GM23338 (cell line): ENCODE results near the gene ADRA1B. TPM values are rescaled to one million over a fixed set of nuclear protein-coding genes. Genes with fewer than 3 reads are reported as not detected.

Experiments
- ATAC-seq: fragments of 200-7000 bp; cut with Tn5 transposase; 3 replicates; pipeline ENCODE4 v1.9.1; 2020
- DNase-seq: peaks from one replicate; pipeline ENCODE4 v3.0.0-alpha.2; 2015; ENCODE audit warnings: low spot score
- H2AFZ ChIP-seq: fragments of 200-600 bp; sonication (generic); 2 replicates; pipeline ENCODE4 v1.8.0; 2016; ENCODE audit warnings: antibody characterized with exemption, mild to moderate bottlenecking, moderate library complexity
- H3F3A ChIP-seq: fragments of 200-600 bp; sonication (generic); replicated peaks from 2 replicates; pipeline ENCODE4 v1.8.0; 2017; ENCODE audit warnings: antibody characterized with exemption, mixed run types, low read depth
- H3K27ac ChIP-seq: fragments of 200-600 bp; sonication (generic); 2 replicates; pipeline ENCODE4 v1.6.1; 2016; ENCODE audit warnings: low read depth
- H3K27me3 ChIP-seq: fragments of 200-600 bp; sonication (generic); 2 replicates; pipeline ENCODE4 v1.8.0; 2016; ENCODE audit warnings: mild to moderate bottlenecking, mixed run types, moderate library complexity; ENCODE audit not compliant: insufficient read depth
- H3K36me3 ChIP-seq: fragments of 200-600 bp; sonication (generic); 2 replicates; pipeline ENCODE4 v1.8.0; 2016; ENCODE audit warnings: mild to moderate bottlenecking; ENCODE audit not compliant: insufficient read depth
- H3K4me1 ChIP-seq: fragments of 200-600 bp; sonication (generic); 2 replicates; pipeline ENCODE4 v1.8.0; 2016; ENCODE audit warnings: mild to moderate bottlenecking, moderate library complexity; ENCODE audit not compliant: insufficient read depth
- H3K4me2 ChIP-seq: fragments of 200-600 bp; sonication (generic); 2 replicates; pipeline ENCODE4 v1.7.1; 2017; ENCODE audit warnings: mixed run types
- H3K4me3 ChIP-seq: fragments of 200-600 bp; sonication (generic); 2 replicates; pipeline ENCODE4 v1.6.1; 2016; ENCODE audit warnings: mixed run types
- H3K79me2 ChIP-seq: fragments of 200-600 bp; sonication (generic); replicated peaks from 2 replicates; pipeline ENCODE4 v1.8.0; 2017; ENCODE audit warnings: mild to moderate bottlenecking; ENCODE audit not compliant: insufficient read depth
- H3K9me2 ChIP-seq: fragments of 200-600 bp; sonication (generic); 2 replicates; pipeline ENCODE4 v1.8.0; 2017; ENCODE audit not compliant: insufficient read depth
- H4K20me1 ChIP-seq: fragments of 200-600 bp; sonication (generic); replicated peaks from 2 replicates; pipeline ENCODE4 v1.8.0; 2017; ENCODE audit warnings: mild to moderate bottlenecking; ENCODE audit not compliant: insufficient read depth
- H3K27ac Mint-ChIP-seq: 2 replicates; pipeline ENCODE4 v1.8.0; 2020; ENCODE audit warnings: inconsistent platforms, mild to moderate bottlenecking, moderate library complexity, mixed read lengths
- H3K27me3 Mint-ChIP-seq: 3 replicates; pipeline ENCODE4 v1.8.0; 2022; ENCODE audit warnings: low read depth, mild to moderate bottlenecking, moderate library complexity, mixed read lengths, inconsistent platforms; ENCODE audit not compliant: insufficient read depth, poor library complexity
- H3K36me3 Mint-ChIP-seq: 3 replicates; pipeline ENCODE4 v1.8.0; 2021; ENCODE audit warnings: low read depth, mild to moderate bottlenecking, inconsistent platforms, moderate library complexity, mixed read lengths
- H3K4me1 Mint-ChIP-seq: 3 replicates; pipeline ENCODE4 v1.8.0; 2020; ENCODE audit warnings: mild to moderate bottlenecking, inconsistent platforms, mixed read lengths
- H3K4me3 Mint-ChIP-seq: 3 replicates; pipeline ENCODE4 v1.8.0; 2021; ENCODE audit warnings: moderate library complexity, mild to moderate bottlenecking, inconsistent platforms, mixed read lengths
- H3K9me3 Mint-ChIP-seq: 3 replicates; pipeline ENCODE4 v1.8.0; 2020; ENCODE audit warnings: moderate library complexity, mild to moderate bottlenecking, inconsistent platforms, mixed read lengths
- CREB1 ChIP-seq: fragments of 250-450 bp; sonication (Bioruptor Pico); IDR thresholded peaks from 2 replicates; pipeline ENCODE4 v1.5.0; 2020; ENCODE audit warnings: low read depth, mild to moderate bottlenecking, moderate library complexity
- EZH2 ChIP-seq: fragments of 200-600 bp; sonication (generic); IDR thresholded peaks from one replicate; pipeline ENCODE4 v1.8.0; 2017; ENCODE audit warnings: antibody characterized with exemption, mild to moderate bottlenecking, low read depth; ENCODE audit not compliant: unreplicated experiment
- EZH2phosphoT487 ChIP-seq: fragments of 200-600 bp; sonication (generic); IDR thresholded peaks from one replicate; pipeline ENCODE4 v1.8.1; 2018; ENCODE audit warnings: antibody characterized with exemption; ENCODE audit not compliant: unreplicated experiment
- JUNB ChIP-seq: IDR thresholded peaks from one replicate; pipeline ENCODE4 v1.6.1; 2016; ENCODE audit warnings: antibody characterized with exemption; ENCODE audit not compliant: unreplicated experiment
- NANOG ChIP-seq: IDR thresholded peaks from 2 replicates; pipeline ENCODE4 v1.6.1; 2016; ENCODE audit warnings: antibody characterized with exemption, borderline replicate concordance
- POLR2AphosphoS5 ChIP-seq: IDR thresholded peaks from 2 replicates; pipeline ENCODE4 v1.6.1; 2016; ENCODE audit warnings: antibody characterized with exemption, low read depth
- STAT1 ChIP-seq: IDR thresholded peaks from one replicate; pipeline ENCODE4 v1.6.1; 2016; ENCODE audit warnings: antibody characterized with exemption; ENCODE audit not compliant: unreplicated experiment
- ZNF114 ChIP-seq: fragments of 250-450 bp; sonication (Bioruptor Pico); IDR thresholded peaks from 2 replicates; pipeline ENCODE4 v1.5.0; 2020; ENCODE audit warnings: mild to moderate bottlenecking, moderate library complexity
- ZNF331 ChIP-seq: fragments of 250-450 bp; sonication (Bioruptor Pico); IDR thresholded peaks from 2 replicates; pipeline ENCODE4 v1.5.0; 2020; ENCODE audit warnings: low read depth, mild to moderate bottlenecking, moderate library complexity
- polyA plus RNA-seq: library from polyadenylated mRNA; unstranded; fragments of >200 nt; fragmentation: Nextera tagmentation; extraction: Ambion mirVana; gene quantifications from 2 replicates; pipeline ENCODE4 v1.2.1, GENCODE V29; 2016
- total RNA-seq: library from RNA; depleted of rRNA; stranded (reverse); fragments of >200 nt; shearing (Covaris generic); gene quantifications from 2 replicates; pipeline ENCODE4 v1.2.3, GENCODE V29; 2014
- TF ChIP-seq, protein P1 (sequence below): fragments of 250-450 bp; sonication (Bioruptor Pico); IDR thresholded peaks from 2 replicates; pipeline ENCODE4 v1.5.0; 2020; ENCODE audit warnings: mild to moderate bottlenecking, moderate library complexity
- TF ChIP-seq, protein P2 (sequence below): IDR thresholded peaks from one replicate; pipeline ENCODE4 v1.6.1; 2018; ENCODE audit warnings: antibody characterized with exemption; ENCODE audit not compliant: unreplicated experiment
- TF ChIP-seq, protein P3 (sequence below), 2 experiments: fragments of 200-600 bp in 1 of 2; sonication (generic) in 1 of 2; conservative IDR thresholded peaks; 2 replicates each; pipeline versions ENCODE4 v1.5.1 to v1.6.1; 2016 to 2017; ENCODE audit warnings: antibody characterized with exemption in 2 of 2, low read depth in 2 of 2, mild to moderate bottlenecking in 2 of 2, moderate library complexity in 1 of 2
- TF ChIP-seq, protein P4 (sequence below): IDR thresholded peaks from 2 replicates; pipeline ENCODE4 v1.6.1; 2016; ENCODE audit warnings: antibody characterized with exemption

ADRA1B gene
- total and polyA plus RNA-seq, 2 experiments from 2014 or later = not detected

DNA sequence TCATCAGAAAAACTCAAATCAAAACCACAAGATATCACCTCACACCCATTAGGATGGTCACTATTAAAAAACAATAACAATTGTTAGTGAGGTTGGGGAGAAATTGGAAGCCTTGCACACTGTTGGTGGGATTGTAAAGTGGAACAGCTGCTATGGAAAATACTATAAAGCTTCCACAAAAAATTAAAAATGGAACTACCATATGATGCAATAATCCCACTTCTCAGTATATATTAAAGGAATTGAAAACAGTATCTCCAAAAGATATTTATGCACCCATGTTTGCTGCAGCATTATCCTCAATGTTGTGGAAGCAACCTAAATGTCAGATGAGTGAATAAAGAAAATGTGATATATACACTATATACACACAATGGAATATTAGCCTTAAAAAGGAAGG lies 14.5 kb upstream of the ADRA1B start:
- ATAC-seq (no peak), DNase-seq (no peak)
- Histone ChIP-seq H3K4me1 (no peaks in the 10 kb centered on the region), H2AFZ (no peak overlapping the region), H4K20me1 (no peaks in the 10 kb centered on the region), H3K4me2 (no peak overlapping the region), H3K27ac (no peak overlapping the region), H3K9me2 (no peaks in the 10 kb centered on the region), H3F3A (no peaks in the 10 kb centered on the region), H3K36me3 (no peaks in the 10 kb centered on the region), H3K4me3 (no peak overlapping the region), H3K79me2 (no peaks in the 10 kb centered on the region), H3K27me3 (no peaks in the 10 kb centered on the region)
- Mint-ChIP-seq H3K9me3 (no peaks in the 10 kb centered on the region), H3K4me1 (peaks cover 13% of the 10 kb centered on the region; the same call in 2 of the 3 replicates), H3K27me3 (peaks cover 3% of the 10 kb centered on the region), H3K4me3 (no peak overlapping the region), H3K27ac (no peak overlapping the region), H3K36me3 (no peaks in the 10 kb centered on the region)
- no peak for TF ChIP-seq ZNF331 (CRISPR knock-in tag)
- no peak for TF ChIP-seq NANOG
- TF ChIP-seq EZH2phosphoT487 = no peak
- TF ChIP-seq POLR2AphosphoS5 = no peak
- TF ChIP-seq, protein P1, sequence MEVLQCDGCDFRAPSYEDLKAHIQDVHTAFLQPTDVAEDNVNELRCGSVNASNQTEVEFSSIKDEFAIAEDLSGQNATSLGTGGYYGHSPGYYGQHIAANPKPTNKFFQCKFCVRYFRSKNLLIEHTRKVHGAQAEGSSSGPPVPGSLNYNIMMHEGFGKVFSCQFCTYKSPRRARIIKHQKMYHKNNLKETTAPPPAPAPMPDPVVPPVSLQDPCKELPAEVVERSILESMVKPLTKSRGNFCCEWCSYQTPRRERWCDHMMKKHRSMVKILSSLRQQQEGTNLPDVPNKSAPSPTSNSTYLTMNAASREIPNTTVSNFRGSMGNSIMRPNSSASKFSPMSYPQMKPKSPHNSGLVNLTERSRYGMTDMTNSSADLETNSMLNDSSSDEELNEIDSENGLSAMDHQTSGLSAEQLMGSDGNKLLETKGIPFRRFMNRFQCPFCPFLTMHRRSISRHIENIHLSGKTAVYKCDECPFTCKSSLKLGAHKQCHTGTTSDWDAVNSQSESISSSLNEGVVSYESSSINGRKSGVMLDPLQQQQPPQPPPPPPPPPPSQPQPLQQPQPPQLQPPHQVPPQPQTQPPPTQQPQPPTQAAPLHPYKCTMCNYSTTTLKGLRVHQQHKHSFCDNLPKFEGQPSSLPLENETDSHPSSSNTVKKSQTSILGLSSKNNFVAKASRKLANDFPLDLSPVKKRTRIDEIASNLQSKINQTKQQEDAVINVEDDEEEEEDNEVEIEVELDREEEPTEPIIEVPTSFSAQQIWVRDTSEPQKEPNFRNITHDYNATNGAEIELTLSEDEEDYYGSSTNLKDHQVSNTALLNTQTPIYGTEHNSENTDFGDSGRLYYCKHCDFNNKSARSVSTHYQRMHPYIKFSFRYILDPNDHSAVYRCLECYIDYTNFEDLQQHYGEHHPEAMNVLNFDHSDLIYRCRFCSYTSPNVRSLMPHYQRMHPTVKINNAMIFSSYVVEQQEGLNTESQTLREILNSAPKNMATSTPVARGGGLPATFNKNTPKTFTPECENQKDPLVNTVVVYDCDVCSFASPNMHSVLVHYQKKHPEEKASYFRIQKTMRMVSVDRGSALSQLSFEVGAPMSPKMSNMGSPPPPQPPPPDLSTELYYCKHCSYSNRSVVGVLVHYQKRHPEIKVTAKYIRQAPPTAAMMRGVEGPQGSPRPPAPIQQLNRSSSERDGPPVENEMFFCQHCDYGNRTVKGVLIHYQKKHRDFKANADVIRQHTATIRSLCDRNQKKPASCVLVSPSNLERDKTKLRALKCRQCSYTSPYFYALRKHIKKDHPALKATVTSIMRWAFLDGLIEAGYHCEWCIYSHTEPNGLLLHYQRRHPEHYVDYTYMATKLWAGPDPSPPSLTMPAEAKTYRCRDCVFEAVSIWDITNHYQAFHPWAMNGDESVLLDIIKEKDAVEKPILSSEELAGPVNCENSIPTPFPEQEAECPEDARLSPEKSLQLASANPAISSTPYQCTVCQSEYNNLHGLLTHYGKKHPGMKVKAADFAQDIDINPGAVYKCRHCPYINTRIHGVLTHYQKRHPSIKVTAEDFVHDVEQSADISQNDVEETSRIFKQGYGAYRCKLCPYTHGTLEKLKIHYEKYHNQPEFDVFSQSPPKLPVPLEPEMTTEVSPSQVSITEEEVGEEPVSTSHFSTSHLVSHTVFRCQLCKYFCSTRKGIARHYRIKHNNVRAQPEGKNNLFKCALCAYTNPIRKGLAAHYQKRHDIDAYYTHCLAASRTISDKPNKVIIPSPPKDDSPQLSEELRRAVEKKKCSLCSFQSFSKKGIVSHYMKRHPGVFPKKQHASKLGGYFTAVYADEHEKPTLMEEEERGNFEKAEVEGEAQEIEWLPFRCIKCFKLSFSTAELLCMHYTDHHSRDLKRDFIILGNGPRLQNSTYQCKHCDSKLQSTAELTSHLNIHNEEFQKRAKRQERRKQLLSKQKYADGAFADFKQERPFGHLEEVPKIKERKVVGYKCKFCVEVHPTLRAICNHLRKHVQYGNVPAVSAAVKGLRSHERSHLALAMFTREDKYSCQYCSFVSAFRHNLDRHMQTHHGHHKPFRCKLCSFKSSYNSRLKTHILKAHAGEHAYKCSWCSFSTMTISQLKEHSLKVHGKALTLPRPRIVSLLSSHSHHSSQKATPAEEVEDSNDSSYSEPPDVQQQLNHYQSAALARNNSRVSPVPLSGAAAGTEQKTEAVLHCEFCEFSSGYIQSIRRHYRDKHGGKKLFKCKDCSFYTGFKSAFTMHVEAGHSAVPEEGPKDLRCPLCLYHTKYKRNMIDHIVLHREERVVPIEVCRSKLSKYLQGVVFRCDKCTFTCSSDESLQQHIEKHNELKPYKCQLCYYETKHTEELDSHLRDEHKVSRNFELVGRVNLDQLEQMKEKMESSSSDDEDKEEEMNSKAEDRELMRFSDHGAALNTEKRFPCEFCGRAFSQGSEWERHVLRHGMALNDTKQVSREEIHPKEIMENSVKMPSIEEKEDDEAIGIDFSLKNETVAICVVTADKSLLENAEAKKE (CRISPR knock-in tag) = no peak
- no peak for TF ChIP-seq ZNF114 (CRISPR knock-in tag)
- TF ChIP-seq, protein P2, sequence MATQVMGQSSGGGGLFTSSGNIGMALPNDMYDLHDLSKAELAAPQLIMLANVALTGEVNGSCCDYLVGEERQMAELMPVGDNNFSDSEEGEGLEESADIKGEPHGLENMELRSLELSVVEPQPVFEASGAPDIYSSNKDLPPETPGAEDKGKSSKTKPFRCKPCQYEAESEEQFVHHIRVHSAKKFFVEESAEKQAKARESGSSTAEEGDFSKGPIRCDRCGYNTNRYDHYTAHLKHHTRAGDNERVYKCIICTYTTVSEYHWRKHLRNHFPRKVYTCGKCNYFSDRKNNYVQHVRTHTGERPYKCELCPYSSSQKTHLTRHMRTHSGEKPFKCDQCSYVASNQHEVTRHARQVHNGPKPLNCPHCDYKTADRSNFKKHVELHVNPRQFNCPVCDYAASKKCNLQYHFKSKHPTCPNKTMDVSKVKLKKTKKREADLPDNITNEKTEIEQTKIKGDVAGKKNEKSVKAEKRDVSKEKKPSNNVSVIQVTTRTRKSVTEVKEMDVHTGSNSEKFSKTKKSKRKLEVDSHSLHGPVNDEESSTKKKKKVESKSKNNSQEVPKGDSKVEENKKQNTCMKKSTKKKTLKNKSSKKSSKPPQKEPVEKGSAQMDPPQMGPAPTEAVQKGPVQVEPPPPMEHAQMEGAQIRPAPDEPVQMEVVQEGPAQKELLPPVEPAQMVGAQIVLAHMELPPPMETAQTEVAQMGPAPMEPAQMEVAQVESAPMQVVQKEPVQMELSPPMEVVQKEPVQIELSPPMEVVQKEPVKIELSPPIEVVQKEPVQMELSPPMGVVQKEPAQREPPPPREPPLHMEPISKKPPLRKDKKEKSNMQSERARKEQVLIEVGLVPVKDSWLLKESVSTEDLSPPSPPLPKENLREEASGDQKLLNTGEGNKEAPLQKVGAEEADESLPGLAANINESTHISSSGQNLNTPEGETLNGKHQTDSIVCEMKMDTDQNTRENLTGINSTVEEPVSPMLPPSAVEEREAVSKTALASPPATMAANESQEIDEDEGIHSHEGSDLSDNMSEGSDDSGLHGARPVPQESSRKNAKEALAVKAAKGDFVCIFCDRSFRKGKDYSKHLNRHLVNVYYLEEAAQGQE = no peak
- TF ChIP-seq CREB1 (CRISPR knock-in tag) = no peak
- TF ChIP-seq EZH2 = no peak
- TF ChIP-seq, protein P3, sequence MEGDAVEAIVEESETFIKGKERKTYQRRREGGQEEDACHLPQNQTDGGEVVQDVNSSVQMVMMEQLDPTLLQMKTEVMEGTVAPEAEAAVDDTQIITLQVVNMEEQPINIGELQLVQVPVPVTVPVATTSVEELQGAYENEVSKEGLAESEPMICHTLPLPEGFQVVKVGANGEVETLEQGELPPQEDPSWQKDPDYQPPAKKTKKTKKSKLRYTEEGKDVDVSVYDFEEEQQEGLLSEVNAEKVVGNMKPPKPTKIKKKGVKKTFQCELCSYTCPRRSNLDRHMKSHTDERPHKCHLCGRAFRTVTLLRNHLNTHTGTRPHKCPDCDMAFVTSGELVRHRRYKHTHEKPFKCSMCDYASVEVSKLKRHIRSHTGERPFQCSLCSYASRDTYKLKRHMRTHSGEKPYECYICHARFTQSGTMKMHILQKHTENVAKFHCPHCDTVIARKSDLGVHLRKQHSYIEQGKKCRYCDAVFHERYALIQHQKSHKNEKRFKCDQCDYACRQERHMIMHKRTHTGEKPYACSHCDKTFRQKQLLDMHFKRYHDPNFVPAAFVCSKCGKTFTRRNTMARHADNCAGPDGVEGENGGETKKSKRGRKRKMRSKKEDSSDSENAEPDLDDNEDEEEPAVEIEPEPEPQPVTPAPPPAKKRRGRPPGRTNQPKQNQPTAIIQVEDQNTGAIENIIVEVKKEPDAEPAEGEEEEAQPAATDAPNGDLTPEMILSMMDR (conservative IDR thresholded peaks at IDR 0.05; ENCODE audit: low read depth in 2 of 2) = no peak
- TF ChIP-seq, protein P4, sequence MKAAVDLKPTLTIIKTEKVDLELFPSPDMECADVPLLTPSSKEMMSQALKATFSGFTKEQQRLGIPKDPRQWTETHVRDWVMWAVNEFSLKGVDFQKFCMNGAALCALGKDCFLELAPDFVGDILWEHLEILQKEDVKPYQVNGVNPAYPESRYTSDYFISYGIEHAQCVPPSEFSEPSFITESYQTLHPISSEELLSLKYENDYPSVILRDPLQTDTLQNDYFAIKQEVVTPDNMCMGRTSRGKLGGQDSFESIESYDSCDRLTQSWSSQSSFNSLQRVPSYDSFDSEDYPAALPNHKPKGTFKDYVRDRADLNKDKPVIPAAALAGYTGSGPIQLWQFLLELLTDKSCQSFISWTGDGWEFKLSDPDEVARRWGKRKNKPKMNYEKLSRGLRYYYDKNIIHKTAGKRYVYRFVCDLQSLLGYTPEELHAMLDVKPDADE = no peak
- no peak for TF ChIP-seq JUNB
- no peak for TF ChIP-seq STAT1
